SK-N-SH (cell line): ENCODE measurements around the gene IFIT1.

Experiments used
- CHD2 ChIP-seq: fragments of 150-350 bp; IDR thresholded peaks from 2 replicates; pipeline ENCODE4 v1.6.1; 2018; ENCODE audit warnings: low read length; ENCODE audit not compliant: partially characterized antibody
- CTCF ChIP-seq: fragments of 200-600 bp; sonication (generic); IDR thresholded peaks from 2 replicates; pipeline ENCODE4 v1.6.1; 2017; ENCODE audit warnings: antibody characterized with exemption, mild to moderate bottlenecking, moderate library complexity
- POLR2AphosphoS5 ChIP-seq: IDR thresholded peaks from 2 replicates; pipeline ENCODE4 v1.6.1; 2012; ENCODE audit warnings: low read depth, low read length
- SIN3A ChIP-seq: IDR thresholded peaks from 2 replicates; pipeline ENCODE4 v1.6.1; 2012; ENCODE audit warnings: low read depth, mild to moderate bottlenecking, low read length, moderate library complexity, borderline replicate concordance

GRCh38 chr10:89369156-89370105 is 23.0 kb upstream of the IFIT1 start:
- peak; percentile 81 for TF ChIP-seq CTCF
- TF ChIP-seq CHD2: no peak
- TF ChIP-seq SIN3A: no peak
- TF ChIP-seq POLR2AphosphoS5: no peak
